Inflammatory macrophage (primary cell): Measurements from ENCODE around the gene DTX1.

ENCODE experiments used
- DNase-seq, 2 donors: peaks; one replicate each; pipeline ENCODE4 v3.0.0-alpha.2; 2020 to 2022

Gene DTX1

DNA sequence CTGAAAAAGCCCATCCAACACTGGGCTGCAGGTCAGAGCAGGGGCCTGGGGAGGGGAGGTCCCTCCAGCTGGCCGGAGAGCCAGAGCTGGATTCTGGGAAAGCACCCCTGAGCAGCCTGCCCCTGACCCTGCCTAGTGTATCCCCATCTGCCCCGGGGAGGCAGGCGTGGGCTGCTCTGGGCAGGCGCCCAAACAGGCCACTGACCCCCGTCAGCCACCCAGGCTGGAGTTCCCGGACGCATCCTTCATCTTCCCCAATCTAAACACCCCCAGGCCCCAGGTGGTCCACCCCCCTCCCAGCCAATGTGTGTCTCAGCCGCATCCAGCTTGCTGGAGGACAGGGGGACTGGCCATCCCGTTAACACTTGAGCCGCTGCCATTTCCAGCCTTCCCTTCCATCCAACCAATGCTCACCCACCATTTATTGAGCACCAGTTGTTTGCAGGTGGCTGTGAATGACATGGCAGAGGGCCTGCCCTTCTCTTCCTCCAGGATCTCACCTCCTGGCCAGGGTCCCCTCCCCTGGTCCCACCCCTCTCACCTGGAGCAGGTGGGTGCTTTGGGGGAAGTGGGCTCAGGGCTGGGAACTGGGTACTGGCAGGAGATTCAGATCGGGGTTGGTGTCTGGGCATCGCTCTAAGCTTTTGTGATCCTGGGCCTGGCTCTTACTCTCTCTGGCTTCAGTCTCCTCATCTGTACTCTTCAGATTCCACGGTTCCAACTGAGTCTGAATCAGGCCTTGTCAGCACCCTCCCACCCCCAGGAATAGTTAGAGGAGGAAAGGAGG lies 743 bp upstream of the DTX1 start:
- DNase-seq, result no peak

DNA sequence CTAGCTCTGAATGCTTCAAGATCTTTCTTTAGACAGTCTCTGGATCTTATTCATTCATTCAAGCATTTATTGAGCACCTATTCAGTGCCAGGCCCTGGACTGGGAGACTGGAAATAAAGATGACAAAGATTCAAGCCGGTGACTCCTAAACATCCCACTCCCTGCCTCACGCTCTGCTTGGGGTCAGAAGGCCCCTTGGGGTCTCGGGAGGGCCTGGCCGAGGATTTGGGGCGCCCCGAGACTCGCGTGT lies 224 bp upstream of the DTX1 start:
- no peak for DNase-seq

DNA sequence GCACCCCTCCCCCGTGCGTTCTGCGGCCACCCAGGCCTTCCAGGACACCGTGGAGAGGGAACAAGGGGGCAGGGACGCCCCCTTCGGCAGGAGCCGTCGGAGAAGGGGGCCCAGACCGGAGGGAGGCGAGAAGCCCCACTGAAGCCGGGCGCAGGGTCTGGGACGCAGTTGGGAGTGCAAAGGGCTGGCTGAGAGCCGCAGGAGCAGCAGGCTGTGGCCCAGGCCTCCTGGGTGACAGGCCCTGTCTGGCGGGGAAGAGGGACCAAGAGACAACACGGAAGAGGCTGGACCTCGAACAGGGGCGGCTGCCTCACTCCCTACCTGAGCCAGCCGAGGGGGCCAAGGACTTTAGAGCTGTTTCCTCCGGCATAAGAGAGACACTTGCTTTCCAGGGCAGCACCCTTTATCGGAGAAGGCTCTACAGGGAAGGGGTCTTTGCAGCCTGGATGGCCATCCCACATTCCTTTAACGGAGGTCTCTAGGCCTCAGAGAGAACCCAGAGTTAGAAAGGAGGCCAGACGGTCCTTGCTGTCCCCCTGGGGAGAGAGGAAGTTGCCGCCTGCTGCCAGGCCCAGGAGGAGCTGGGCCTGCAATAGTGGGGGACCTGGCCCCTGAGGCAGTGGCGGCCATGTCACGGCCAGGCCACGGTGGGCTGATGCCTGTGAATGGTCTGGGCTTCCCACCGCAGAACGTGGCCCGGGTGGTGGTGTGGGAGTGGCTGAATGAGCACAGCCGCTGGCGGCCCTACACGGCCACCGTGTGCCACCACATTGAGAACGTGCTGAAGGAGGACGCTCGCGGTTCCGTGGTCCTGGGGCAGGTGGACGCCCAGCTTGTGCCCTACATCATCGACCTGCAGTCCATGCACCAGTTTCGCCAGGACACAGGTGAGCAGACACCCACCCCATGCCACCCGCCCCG lies 1.3 kb downstream of the DTX1 start:
- no peak for DNase-seq

DNA sequence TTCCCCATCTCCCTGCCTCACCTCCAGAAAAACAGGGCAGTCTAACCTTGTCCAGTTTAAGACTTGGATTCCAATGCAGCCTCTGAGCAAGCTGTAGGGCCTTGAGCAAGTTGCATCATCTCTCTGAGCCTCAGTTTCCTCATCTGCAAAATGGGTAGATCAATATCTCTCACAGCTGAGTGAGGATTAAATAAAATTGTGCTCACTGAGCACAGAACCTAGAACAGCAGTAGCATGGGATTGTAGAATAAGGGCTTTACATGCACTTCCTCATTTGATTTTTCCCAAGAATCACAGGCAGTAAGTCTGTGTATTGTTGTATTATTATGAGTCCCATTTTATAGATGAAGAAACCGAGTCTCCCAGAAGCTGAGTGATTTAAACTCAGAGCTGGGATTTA lies 2.0 kb downstream of the DTX1 start:
- DNase-seq, result peak in 1 of 2 donors; percentile 16

DNA sequence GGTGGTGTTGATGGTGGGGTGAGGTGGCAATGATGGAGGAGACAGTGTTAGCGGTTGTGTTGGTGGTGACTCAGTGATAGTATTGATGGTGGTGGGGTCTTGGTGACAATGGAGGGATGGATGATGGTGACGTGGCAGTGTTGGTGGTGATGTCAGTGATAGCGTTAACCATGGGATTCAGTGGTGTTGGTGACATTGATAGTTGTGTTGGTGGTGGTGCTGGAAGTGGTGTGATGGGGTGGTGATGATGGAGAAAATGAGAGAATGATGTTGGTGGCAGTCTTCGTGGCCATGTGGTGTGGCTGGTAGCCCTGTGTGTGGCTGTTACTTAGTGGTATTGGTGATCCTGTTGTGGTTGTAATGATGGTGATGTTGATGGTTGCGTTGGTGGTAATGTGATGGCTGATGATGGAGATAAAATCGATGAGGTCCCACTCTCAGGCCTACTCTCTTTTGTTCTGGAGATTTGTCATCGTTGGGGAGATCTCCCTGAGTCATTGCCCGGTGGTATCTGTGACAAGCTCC lies 2.6 kb downstream of the DTX1 start:
- no peak for DNase-seq

DNA sequence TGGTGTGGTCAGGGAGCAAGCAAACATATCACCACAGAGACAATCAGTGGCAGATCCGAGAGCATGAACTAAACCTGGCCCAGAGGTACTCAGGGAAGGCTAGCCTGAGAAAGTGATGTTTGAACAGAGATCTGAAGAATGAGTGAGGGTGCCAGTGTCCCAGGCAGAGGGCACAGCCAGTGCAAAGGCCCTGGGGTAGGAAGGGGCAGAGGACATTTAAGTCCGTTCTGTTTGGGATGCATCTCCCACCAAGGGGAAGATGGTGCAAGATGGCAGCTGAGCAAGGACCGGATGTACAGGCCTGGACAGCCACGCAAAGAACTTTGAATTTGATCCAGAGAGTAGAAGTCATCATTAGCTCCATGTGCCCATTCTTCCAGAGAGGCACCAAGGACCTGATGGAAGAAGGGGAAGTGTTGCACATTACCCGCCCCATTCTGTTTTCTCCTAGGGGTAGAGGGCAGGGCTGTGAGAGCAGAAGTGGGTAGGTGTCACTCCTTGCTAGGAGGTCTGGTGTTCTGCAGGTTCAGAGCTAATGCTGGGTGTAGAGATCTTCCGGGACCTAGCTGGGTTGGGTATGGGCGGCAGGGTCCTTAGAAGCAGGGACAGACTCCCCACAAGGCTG lies 3.9 kb downstream of the DTX1 start:
- no peak for DNase-seq

DNA sequence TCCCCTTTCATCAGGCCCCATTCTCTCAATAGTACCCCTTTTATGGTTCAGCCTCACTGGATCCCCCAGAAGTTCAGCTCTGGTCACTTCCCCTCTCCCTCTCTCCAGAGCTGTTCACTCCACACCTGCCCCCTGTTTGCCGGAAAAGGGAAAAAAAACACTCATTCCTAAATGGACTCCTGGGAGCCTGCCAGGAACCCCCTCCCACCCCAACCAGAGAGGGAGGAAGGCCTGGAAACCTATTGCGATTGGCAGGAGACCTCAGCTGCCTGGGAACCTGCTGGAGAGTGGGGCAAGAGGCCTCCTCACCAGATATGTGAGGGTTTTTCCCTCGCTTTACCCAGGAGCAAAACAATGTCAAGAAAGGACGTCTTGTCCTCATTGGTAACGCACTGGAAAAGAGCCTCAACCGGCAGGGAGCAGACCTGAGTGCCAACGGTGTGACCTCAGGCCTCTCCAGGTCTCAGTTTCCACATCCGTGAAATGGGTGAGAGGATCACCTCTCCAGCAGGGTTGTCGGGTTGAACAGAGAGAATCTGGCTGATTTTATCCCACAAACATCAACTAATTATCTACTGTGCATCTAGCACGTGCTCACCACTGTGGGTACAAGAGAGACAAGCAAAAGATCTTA lies 4.6 kb downstream of the DTX1 start:
- no peak for DNase-seq

DNA sequence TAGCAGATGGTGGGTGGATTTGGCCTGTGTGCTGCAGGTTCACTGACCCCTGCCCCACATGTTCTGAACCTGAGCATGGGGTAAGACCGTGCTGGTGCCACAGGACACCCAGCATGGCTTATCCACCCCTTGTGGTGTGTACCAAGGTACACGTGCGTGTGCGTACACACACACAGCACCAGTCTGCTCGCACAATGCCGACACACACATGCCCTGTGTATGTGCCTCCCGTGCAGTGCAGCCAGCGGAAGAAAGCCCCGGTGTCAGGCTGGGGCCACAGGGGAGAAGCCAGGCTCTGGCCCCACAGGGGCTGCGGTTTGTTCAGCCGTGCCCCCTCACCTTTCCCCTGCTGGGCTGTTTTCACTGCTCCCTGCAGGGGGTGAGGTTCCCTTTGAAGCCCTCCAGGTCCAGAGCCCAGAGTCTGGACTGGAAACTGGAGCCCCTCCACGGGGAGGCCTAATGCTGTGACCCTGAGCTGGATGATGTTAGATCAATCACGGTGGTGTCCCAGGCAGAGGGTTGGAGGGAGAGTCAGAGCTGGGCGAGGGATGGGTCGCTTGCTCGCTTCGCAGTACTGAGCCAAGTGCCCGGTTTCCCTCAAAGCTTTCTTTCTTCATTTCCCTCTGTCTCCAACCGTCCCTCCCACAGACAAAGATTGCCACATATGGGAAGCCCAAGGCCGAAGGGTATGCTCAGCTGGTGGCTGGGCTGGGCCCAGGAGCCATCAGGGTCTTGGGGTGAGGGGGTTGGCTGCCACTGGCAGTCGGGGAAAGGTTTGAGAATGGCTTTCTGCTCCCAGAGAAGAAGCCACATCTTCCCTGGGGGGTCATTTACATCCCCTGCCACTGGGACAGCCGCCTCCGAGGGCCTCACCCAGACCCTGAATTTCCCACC lies 6.2 kb downstream of the DTX1 start:
- DNase-seq, result peak; percentile 32 to 44

DNA sequence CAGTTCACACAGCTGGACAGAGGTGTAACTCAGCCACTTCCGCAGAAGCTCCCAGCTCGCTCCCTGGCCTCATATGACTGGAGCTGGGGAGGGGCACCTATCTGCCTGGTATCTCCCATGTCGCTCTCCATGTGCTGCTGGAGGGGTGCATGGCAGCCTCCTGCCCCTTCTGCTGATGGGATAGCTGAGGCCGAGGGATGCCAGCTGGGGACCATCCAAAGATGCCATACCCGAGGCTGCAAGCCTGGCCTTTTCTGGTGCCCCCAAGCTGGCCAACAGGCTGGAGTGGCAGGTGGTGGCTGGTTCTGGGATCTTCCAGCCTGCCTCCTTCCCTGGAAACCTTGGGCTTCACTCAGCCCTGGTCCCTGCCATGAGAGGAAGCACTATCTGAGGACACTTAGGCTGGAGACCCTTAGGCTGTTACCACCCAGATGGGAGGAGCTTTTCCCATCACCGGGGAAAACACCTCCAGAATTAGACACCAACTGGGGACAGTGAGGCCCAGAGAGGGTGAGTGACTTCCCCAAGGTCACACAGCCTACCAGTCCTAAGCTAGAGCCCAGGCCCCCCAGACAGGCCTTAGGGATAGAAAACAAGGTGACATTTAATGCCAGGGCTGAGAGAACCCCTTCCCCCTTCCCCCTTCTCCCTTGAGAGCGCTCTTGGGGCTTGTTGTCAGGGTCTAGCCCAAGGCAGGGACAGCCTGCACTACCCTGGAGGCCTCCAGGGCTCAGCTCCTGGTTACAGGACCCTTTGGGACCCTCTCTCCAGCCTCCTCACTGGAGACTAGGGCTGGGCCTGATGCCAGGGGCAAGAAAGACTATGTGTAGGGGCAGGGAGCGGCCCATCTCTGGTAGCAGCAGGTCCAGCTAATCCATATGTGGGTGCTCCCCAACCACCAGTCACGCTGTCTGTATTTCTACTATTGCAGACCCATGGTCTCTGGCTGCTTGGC lies 7.1 kb downstream of the DTX1 start:
- DNase-seq, result no peak

DNA sequence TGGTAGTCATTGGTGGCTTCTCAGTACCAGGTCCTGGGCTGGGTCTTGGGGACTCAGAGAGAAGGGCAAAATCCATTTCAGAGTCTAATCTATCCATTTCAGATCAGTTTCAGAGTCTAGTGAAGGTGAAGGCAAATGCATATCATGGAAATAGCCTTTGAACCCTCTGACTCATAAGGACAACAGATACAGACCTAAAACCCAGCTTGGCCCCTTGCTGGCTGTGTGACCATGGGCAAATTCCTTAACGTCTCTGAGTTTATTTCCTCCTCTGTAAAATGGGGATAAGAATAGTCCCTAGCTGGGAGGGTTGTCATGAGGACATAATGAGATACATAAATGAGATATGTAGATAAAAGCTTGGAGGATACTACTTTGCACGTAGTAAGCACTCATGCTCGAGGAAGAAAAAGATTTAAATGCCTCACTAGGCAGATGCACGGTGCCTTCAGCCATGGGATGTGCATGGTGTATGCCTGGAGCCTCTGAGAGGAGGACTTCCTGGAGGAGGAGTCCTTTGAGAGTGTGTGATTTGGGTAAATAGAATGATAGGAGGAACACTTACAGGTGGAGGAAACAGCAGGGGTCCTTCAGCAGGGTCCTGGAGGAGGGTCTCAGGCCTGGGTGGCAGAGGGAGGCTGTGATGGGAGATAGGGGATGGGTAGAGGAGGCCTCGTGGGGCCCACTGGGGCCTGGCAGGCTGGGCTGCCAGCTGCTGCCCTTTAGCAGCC lies 8.0 kb downstream of the DTX1 start:
- DNase-seq, result no peak

DNA sequence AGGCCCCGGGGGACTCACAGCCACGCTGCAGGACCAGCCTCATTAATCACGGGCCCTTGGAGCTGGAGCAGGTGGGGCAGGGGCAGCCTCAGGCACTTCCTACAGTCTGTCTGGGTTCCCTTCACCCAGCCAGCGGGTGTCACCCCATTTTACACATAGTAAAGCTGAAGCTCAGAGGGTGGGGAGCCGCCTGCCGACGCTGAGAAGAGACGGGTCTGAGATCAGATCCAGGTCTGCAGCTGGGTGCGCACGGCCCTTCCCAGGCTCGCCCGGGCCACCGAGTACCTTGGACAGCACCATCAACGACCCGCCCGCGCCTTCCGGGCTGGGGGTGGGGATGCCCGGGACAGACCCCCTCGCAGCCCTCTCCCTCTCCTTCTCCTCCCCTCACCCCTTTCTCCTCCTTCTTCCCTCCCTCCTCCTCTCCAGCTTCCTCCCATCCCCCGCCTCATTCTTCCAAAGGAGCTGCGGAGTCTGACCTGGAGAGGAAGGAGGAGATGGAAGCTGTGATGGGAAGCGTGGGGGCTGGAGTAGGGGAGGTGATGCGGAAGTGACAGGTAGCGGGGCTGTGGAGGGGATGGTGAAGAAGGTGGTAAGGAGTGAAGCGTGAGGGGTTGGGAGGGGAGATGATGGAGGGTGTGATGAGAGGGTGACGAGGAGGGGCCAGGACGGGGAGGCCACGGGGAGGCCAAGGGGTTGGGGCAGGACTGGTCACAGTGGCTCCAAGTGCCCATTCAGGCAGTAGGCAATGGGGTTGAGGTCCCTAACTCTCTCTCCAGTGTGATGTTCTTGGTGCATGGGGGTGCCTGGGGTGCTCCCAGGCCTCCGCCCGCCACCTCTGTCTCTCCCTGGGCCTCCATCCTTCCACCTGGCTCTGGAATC lies 8.8 kb downstream of the DTX1 start:
- peak in 1 of 2 donors; percentile 19 for DNase-seq

DNA sequence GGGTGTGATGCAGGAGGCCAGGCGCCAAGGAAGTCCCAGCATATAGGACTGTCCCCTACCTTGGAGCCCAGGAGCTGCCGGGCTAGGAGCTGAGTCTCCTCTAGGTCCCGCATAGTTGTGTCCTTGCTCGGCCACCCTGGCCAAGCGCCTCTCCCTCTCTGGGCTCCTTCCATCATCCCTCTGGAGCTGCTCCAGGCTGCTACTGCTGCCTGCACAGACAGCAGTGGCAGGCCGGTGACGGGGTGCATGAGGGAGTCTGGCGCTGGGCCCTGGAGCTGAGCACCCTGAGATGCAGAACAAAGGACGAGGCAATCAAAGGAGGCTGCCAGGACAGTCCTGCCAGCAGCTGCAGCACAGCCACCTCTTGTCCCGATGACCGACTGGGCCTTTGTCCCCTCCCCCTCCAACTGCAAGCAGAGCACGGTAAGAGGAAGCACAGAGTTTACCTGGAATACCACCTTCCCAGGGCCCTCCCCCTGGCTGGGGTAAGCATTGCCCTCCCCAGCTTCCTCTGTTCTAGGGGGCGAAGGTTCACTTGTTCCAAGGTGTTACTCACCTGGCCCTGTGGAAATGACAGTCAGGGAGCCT lies 10.4 kb downstream of the DTX1 start:
- no peak for DNase-seq

DNA sequence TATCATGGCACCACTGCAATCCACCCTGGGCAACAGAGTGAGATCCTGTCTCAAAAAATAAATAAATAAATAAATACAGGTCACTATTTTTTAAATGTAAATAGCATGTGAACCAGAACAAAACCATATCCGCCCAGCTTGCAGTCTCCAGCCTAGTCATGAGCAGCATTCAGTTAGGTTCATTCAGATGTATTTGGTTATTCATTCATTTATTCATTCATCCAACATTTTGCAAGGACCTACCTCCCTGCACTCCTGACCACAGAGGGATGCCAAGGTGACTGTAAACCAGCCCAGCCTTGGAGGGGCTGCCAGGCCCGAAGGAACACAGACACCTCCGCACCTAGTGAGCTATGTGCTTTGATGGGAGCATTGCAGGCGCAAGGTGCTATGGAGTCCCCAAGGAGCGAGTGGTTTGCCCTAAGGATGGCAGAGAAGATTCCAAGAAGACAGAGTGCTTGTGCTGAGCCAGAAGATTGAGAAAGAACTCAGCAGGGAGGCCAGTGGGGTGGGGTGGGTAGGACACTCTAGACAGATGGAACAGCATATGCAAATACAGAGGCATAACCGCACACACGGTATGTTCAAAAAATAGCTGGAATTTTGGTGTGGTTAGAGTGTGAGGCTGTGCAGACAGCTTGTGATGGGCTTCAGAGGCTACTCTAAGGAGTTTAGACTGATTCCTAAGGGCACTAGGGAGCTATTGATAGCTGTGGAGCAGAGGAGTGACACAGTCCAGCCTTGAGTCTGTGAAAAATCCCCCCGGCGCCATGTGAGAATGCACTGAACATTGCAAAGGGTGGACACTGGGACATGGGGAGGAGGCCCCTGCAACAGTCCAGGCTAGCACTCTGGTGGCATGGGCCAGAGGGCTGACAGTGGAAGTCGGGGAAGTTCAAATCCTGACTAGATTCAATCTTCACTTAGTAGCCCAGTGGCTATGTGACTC lies 11.7 kb downstream of the DTX1 start:
- no peak for DNase-seq

DNA sequence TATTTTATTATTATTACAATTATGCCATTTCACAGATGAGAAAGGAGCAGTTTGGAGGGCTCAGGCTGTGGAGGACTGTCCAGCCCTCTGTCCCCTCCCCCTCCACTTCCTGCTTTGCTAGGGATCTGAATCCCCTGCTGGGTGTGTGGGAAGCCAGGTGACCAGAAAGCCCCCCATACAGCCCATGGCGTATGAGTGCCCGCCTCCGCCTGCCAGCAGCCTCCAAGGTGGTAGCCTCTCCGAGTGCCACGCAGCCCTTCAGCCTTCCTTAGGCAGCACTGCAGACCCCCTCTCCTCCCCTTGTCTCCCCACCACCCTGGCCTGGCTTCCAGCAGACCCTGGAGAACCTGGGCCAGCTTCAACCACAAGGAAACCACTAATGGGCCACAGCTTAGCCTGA lies 12.6 kb downstream of the DTX1 start:
- no peak for DNase-seq

DNA sequence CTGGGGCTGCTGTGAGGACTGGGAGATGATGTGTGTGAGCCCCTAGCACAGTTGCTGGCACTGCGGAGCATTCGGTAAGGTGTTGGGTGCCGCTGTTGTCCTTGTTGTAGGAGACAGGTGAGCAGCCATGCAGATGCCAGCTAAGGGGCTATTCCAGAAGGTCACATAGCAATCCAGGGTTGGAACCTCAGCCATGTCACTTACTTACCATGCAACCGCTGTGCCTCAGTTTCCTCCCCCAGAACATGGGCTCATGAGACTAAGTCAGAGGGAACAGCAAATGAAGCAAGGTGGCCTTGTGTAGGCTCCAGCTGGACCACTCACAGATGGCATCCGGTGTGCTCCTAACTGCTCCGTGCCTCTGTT lies 13.2 kb downstream of the DTX1 start:
- DNase-seq, result no peak

DNA sequence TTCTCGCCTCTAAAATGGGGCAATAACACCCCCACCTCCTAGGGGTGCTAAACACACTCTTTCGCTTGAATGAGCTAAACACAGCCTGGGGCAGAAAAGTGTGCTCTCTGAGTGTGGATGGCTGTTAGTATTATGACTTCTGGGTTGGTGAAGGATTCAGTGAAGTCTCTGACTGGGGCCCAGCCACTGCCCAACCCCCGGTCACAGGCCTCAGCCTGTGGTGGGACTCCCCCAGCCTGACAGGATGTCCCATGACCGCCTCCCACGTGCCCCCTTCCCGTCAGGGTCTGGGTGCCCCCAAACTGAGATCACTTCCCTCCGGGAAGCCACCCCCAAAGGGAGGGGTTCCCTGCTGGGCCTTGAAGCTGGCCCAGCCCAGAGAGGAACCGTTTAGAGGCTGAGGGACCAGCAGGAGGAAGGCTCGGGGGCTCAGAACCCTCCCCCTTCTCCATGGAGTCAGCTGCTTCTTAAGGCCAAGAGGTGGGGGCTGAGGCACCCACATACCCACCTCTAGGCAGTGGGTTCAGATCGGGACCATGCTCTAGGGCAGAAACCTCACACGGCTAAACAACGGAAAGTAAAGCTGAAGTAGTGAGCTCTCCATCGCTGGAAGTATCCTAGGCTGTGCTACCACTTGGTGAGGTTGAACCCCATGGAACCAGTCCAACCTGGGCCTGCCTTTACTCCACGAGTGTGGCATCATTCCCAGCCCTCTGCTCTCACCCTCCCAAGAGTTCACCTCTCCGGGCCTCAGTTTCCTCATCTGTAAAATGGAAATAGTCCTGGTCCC lies 13.8 kb downstream of the DTX1 start:
- DNase-seq, result peak; percentile 91 to 97
